Measurements from ENCODE around the gene PCDH10.
"Not testable (repeated sequence)": the region's sequence is repeated elsewhere in the genome, so short reads cannot be mapped to it uniquely, and the experiment has no call there.

- TF ChIP-seq CTCF, POLR2AphosphoS5 (IDR thresholded peaks at IDR 0.05): not testable (repeated sequence)
Measured at GRCh38 chr4:133240451-133240850, 91.4 kb downstream of the PCDH10 start.
